Lower leg skin (tissue), 3 donors: Measurements from ENCODE around the gene ASPG.

ENCODE experiments used
- POLR2A ChIP-seq, 2 donors: fragments of 450-650 bp; IDR thresholded peaks; one replicate each; pipeline ENCODE4 v1.6.1; 2016 to 2017; ENCODE audit warnings: antibody characterized with exemption in 2 of 2, mild to moderate bottlenecking in 1 of 2, moderate library complexity in 1 of 2
- TF ChIP-seq, protein P1 (sequence below), 3 donors: fragments of 450-650 bp; IDR thresholded peaks; one replicate each; pipeline ENCODE4 v1.5.1; 2016; ENCODE audit warnings: antibody characterized with exemption in 3 of 3, mild to moderate bottlenecking in 3 of 3, moderate library complexity in 2 of 3

GRCh38 chr14:104131968-104132732 is 46.6 kb downstream of the ASPG start:
- TF ChIP-seq, protein P1, sequence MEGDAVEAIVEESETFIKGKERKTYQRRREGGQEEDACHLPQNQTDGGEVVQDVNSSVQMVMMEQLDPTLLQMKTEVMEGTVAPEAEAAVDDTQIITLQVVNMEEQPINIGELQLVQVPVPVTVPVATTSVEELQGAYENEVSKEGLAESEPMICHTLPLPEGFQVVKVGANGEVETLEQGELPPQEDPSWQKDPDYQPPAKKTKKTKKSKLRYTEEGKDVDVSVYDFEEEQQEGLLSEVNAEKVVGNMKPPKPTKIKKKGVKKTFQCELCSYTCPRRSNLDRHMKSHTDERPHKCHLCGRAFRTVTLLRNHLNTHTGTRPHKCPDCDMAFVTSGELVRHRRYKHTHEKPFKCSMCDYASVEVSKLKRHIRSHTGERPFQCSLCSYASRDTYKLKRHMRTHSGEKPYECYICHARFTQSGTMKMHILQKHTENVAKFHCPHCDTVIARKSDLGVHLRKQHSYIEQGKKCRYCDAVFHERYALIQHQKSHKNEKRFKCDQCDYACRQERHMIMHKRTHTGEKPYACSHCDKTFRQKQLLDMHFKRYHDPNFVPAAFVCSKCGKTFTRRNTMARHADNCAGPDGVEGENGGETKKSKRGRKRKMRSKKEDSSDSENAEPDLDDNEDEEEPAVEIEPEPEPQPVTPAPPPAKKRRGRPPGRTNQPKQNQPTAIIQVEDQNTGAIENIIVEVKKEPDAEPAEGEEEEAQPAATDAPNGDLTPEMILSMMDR (IDR thresholded peaks at IDR 0.05) = no peak
- no peak for TF ChIP-seq POLR2A (IDR thresholded peaks at IDR 0.05)
